NT2/D1 (cell line): ENCODE results near the gene PPM1A.

Experiments
- SUZ12 ChIP-seq: IDR thresholded peaks from 2 replicates; pipeline ENCODE4 v1.6.1; 2011; ENCODE audit not compliant: insufficient read length, insufficient read depth; ENCODE audit errors: extremely low read depth
- YY1 ChIP-seq: IDR thresholded peaks from 2 replicates; pipeline ENCODE4 v1.6.1; 2011; ENCODE audit not compliant: insufficient read length, insufficient read depth
- ZNF274 ChIP-seq: IDR thresholded peaks from 2 replicates; pipeline ENCODE4 v1.6.1; 2011; ENCODE audit warnings: mild to moderate bottlenecking, low read depth, low read length

DNA sequence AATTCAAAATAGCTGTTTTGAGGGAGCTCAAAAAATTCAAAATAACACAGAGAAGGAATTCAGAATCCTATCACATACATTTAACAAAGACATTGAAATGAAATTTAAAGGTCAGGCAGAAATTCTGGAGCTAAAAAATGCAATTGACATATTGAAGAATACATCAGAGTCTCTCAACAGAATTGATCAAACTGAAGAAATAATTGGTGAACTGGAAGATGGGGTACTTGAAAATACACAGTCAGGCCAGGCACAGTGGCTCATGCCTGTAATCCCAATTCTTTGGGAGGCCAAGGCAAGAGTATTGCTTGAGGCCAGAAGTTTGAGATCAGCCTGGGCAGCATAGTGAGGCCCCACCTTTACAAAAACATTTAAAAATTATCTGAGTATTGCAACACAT, 49.7 kb upstream of the PPM1A start:
- TF ChIP-seq SUZ12 (no peak), YY1 (no peak), ZNF274 (no peak)
